Measurements from ENCODE around the gene ABCA10.

- TF ChIP-seq, protein P1, sequence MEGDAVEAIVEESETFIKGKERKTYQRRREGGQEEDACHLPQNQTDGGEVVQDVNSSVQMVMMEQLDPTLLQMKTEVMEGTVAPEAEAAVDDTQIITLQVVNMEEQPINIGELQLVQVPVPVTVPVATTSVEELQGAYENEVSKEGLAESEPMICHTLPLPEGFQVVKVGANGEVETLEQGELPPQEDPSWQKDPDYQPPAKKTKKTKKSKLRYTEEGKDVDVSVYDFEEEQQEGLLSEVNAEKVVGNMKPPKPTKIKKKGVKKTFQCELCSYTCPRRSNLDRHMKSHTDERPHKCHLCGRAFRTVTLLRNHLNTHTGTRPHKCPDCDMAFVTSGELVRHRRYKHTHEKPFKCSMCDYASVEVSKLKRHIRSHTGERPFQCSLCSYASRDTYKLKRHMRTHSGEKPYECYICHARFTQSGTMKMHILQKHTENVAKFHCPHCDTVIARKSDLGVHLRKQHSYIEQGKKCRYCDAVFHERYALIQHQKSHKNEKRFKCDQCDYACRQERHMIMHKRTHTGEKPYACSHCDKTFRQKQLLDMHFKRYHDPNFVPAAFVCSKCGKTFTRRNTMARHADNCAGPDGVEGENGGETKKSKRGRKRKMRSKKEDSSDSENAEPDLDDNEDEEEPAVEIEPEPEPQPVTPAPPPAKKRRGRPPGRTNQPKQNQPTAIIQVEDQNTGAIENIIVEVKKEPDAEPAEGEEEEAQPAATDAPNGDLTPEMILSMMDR (conservative IDR thresholded peaks at IDR 0.05), result no peak
- TF ChIP-seq EZH2 (IDR thresholded peaks at IDR 0.05; ENCODE audit: low read depth), result no peak
These were observed 94.5 kb downstream of the ABCA10 start for GRCh38 chr17:69134112-69134511.
